PC-9 (cell line): ENCODE measurements around the gene SLC43A3.

Experiments
- CTCF ChIP-seq: fragments of 200-600 bp; sonication (generic); conservative IDR thresholded peaks from 2 replicates; pipeline ENCODE4 v1.6.1; 2017; ENCODE audit warnings: mixed run types, antibody characterized with exemption, mild to moderate bottlenecking, moderate library complexity
- EZH2 ChIP-seq: fragments of 200-600 bp; sonication (generic); IDR thresholded peaks from 2 replicates; pipeline ENCODE4 v1.8.0; 2017; ENCODE audit warnings: antibody characterized with exemption, low read depth

DNA sequence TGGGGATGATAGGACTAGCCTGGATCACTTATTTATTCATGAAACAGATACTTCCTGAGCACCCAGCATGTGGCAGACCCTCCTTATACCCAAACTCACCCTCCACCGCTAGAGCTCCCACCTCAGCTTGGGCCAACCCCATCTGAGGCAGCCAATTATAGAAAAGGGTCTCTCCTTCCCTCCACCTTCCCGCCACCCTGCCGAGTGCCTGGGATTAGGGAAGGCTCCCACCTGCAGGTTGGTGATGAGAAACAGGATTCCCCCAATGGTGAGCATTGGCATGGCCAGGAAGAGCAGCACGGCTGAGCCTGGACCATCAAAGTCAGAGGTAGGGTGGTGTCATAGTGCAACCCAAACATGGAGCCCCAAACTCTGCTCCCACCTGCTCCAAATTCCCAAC lies 5.9 kb downstream of the SLC43A3 start:
- no peak for TF ChIP-seq CTCF
- no peak for TF ChIP-seq EZH2
